A549 (cell line): ENCODE data around the gene CIDEB. TPM values are rescaled to one million over a fixed set of nuclear protein-coding genes. Genes with fewer than 3 reads are reported as not detected.

Experiments
- ATAC-seq, 2 experiments: fragments of 200-7000 bp in 1 of 2; fragments of >200 bp in 1 of 2; cut with Nextera tagmentation in 1 of 2; cut with Tn5 transposase in 1 of 2; 3 replicates each; pipeline versions ENCODE4 v1.8.0 to v1.9.1; 2018 to 2020; ENCODE audit warnings: mild to moderate bottlenecking in 1 of 2, moderate library complexity in 1 of 2
- CTCF ChIA-PET: fragments of 300-600 bp; sonication (Branson Sonifier 250); formaldehyde crosslinking; extraction: SDS; loops from one replicate; lab custom pipeline; 2021; ENCODE audit warnings: antibody characterized with exemption, inconsistent platforms; lab: Yijun Ruan, JAX
- POLR2A ChIA-PET: fragments of 350-600 bp; formaldehyde crosslinking; extraction: SDS; loops from one replicate; lab custom pipeline; 2021; ENCODE audit warnings: antibody characterized with exemption, inconsistent platforms; lab: Yijun Ruan, JAX
- DNase-seq, 2 experiments: peaks; one replicate each; pipeline versions ENCODE4 v3.0.0 to v3.0.0-alpha.2; 2011 to 2016; ENCODE audit warnings: low read depth in 1 of 2, low spot score in 1 of 2
- FAIRE-seq: peaks from 2 replicates; lab custom pipeline; 2011; peaks lifted over from hg19 to GRCh38; lab: Jason Lieb, UNC
- H3K27ac ChIP-seq, 2 experiments: fragments of >200 bp; sonication (Bioruptor Twin); formaldehyde crosslinking; 3 replicates each; pipeline ENCODE4 v1.5.1; 2016 to 2017
- H3K4me1 ChIP-seq: fragments of >200 bp; sonication (Bioruptor Twin); formaldehyde crosslinking; 3 replicates; pipeline ENCODE4 v1.6.1; 2016
- H3K4me2 ChIP-seq: fragments of >200 bp; sonication (Bioruptor Twin); formaldehyde crosslinking; 3 replicates; pipeline ENCODE4 v1.6.1; 2016
- H3K4me3 ChIP-seq: fragments of >200 bp; sonication (Bioruptor Twin); formaldehyde crosslinking; 3 replicates; pipeline ENCODE4 v1.5.1; 2016
- H3K9me3 ChIP-seq: fragments of >200 bp; sonication (Bioruptor Twin); formaldehyde crosslinking; 3 replicates; pipeline ENCODE4 v1.6.1; 2016
- CBX8 ChIP-seq: fragments of 200-600 bp; sonication (generic); IDR thresholded peaks from 2 replicates; pipeline ENCODE4 v1.6.1; 2016
- CEBPB ChIP-seq, 2 experiments: fragments of >200 bp in 1 of 2; sonication (Bioruptor Twin) in 1 of 2; formaldehyde crosslinking in 1 of 2; IDR thresholded peaks; 2 replicates each; pipeline ENCODE4 v1.6.1; 2012 to 2016
- CHD2 ChIP-seq: fragments of 150-350 bp; IDR thresholded peaks from 2 replicates; pipeline ENCODE4 v1.6.1; 2014; ENCODE audit warnings: low read length; ENCODE audit not compliant: partially characterized antibody
- CHD4 ChIP-seq: fragments of 200-600 bp; sonication (generic); IDR thresholded peaks from 2 replicates; pipeline ENCODE4 v1.6.1; 2016; ENCODE audit warnings: antibody characterized with exemption, mild to moderate bottlenecking, borderline replicate concordance
- E2F6 ChIP-seq: IDR thresholded peaks from 2 replicates; pipeline ENCODE4 v1.6.1; 2012; ENCODE audit warnings: low read depth, borderline replicate concordance
- EHF ChIP-seq: fragments of 250-450 bp; sonication (Bioruptor Pico); IDR thresholded peaks from 2 replicates; pipeline ENCODE4 v1.5.0; 2020; ENCODE audit warnings: mild to moderate bottlenecking
- ELK1 ChIP-seq: fragments of 150-350 bp; IDR thresholded peaks from 2 replicates; pipeline ENCODE4 v1.6.1; 2014; ENCODE audit warnings: low read depth, mild to moderate bottlenecking, low read length
- ESRRA ChIP-seq: fragments of 150-350 bp; IDR thresholded peaks from 2 replicates; pipeline ENCODE4 v1.6.1; 2014; ENCODE audit warnings: mild to moderate bottlenecking, low read length, borderline replicate concordance
- HDAC2 ChIP-seq: fragments of 200-600 bp; sonication (generic); IDR thresholded peaks from 2 replicates; pipeline ENCODE4 v1.6.1; 2016
- HEYL ChIP-seq: fragments of 250-450 bp; sonication (Bioruptor Pico); IDR thresholded peaks from 2 replicates; pipeline ENCODE4 v1.8.0; 2021; ENCODE audit warnings: mild to moderate bottlenecking, moderate library complexity
- HOXA7 ChIP-seq: fragments of 250-450 bp; sonication (Bioruptor Pico); IDR thresholded peaks from 2 replicates; pipeline ENCODE4 v1.5.0; 2020; ENCODE audit warnings: mild to moderate bottlenecking, moderate library complexity
- JUN ChIP-seq, 2 experiments: fragments of >200 bp; sonication (Bioruptor Twin); formaldehyde crosslinking; IDR thresholded peaks; 2 replicates in 1 of 2; 3 replicates in 1 of 2; pipeline ENCODE4 v1.6.1; 2016 to 2017
- MAFK ChIP-seq: fragments of 450-650 bp; IDR thresholded peaks from 2 replicates; pipeline ENCODE4 v1.6.1; 2014; ENCODE audit not compliant: partially characterized antibody
- MAZ ChIP-seq: fragments of 150-350 bp; IDR thresholded peaks from 2 replicates; pipeline ENCODE4 v1.6.1; 2014; ENCODE audit warnings: antibody characterized with exemption, low read depth, low read length, borderline replicate concordance
- NPAS2 ChIP-seq: fragments of 250-450 bp; sonication (Bioruptor Pico); IDR thresholded peaks from 2 replicates; pipeline ENCODE4 v1.8.0; 2022; ENCODE audit warnings: mild to moderate bottlenecking, moderate library complexity, borderline replicate concordance
- POLR2AphosphoS2 ChIP-seq: conservative IDR thresholded peaks from 2 replicates; pipeline ENCODE4 v1.6.1; 2012; ENCODE audit warnings: low read length, improper control_type of control experiment, inconsistent platforms
- RARB ChIP-seq: fragments of 250-450 bp; sonication (Bioruptor Pico); IDR thresholded peaks from 2 replicates; pipeline ENCODE4 v1.8.0; 2021; ENCODE audit warnings: mild to moderate bottlenecking, moderate library complexity
- RCOR1 ChIP-seq: fragments of 150-350 bp; IDR thresholded peaks from 2 replicates; pipeline ENCODE4 v1.6.1; 2014; ENCODE audit warnings: antibody characterized with exemption, low read length, low read depth
- RFX5 ChIP-seq: fragments of 450-650 bp; IDR thresholded peaks from 2 replicates; pipeline ENCODE4 v1.7.1; 2014; ENCODE audit warnings: antibody characterized with exemption, mild to moderate bottlenecking, moderate library complexity
- TFCP2L1 ChIP-seq: fragments of 250-450 bp; sonication (Bioruptor Pico); IDR thresholded peaks from 2 replicates; pipeline ENCODE4 v1.5.0; 2021; ENCODE audit warnings: mild to moderate bottlenecking
- USF2 ChIP-seq: fragments of 450-650 bp; IDR thresholded peaks from 2 replicates; pipeline ENCODE4 v1.6.1; 2014; ENCODE audit warnings: antibody characterized with exemption
- ZC3H11A ChIP-seq: fragments of 450-650 bp; IDR thresholded peaks from 2 replicates; pipeline ENCODE4 v1.6.1; 2014; ENCODE audit warnings: antibody characterized with exemption, mild to moderate bottlenecking
- ZFP36 ChIP-seq: fragments of 450-650 bp; IDR thresholded peaks from 2 replicates; pipeline ENCODE4 v1.6.1; 2014; ENCODE audit warnings: borderline replicate concordance; ENCODE audit not compliant: partially characterized antibody
- ZNF302 ChIP-seq: fragments of 250-450 bp; sonication (Bioruptor Pico); IDR thresholded peaks from 2 replicates; pipeline ENCODE4 v1.9.0; 2021; ENCODE audit warnings: inconsistent platforms, mild to moderate bottlenecking, moderate library complexity
- WGBS: methylation state at CpG from one replicate; pipeline ENCODE4 v1.1.6; 2017; ENCODE audit errors: missing lambda C conversion rate; 5-methylcytosine and 5-hydroxymethylcytosine counted together
- polyA plus RNA-seq, 4 experiments: library from polyadenylated mRNA; depleted of rRNA in 3 of 4; stranded (reverse); fragments of >200 nt; fragmentation: RNase III in 1 of 4; extraction: RNeasy Plus Mini Kit Qiagen cat#74134 plus additional on column Dnase treatment in 1 of 4; gene quantifications; 2 replicates in 3 of 4; 3 replicates in 1 of 4; pipeline ENCODE4 v1.2.3, GENCODE V29; 2011 to 2017
- TF ChIP-seq, protein P1 (sequence below): fragments of 250-450 bp; sonication (Bioruptor Pico); IDR thresholded peaks from 2 replicates; pipeline ENCODE4 v1.5.0; 2021; ENCODE audit warnings: mild to moderate bottlenecking, moderate library complexity, borderline replicate concordance
- TF ChIP-seq, protein P2 (sequence below): fragments of >200 bp; sonication (Bioruptor Twin); formaldehyde crosslinking; IDR thresholded peaks from 2 replicates; pipeline ENCODE4 v1.6.1; 2016

Gene CIDEB
- polyA plus RNA-seq, 2 of the 4 experiments (the other 2 are of a cell fraction) = 0.31 to 0.79 TPM

DNA sequence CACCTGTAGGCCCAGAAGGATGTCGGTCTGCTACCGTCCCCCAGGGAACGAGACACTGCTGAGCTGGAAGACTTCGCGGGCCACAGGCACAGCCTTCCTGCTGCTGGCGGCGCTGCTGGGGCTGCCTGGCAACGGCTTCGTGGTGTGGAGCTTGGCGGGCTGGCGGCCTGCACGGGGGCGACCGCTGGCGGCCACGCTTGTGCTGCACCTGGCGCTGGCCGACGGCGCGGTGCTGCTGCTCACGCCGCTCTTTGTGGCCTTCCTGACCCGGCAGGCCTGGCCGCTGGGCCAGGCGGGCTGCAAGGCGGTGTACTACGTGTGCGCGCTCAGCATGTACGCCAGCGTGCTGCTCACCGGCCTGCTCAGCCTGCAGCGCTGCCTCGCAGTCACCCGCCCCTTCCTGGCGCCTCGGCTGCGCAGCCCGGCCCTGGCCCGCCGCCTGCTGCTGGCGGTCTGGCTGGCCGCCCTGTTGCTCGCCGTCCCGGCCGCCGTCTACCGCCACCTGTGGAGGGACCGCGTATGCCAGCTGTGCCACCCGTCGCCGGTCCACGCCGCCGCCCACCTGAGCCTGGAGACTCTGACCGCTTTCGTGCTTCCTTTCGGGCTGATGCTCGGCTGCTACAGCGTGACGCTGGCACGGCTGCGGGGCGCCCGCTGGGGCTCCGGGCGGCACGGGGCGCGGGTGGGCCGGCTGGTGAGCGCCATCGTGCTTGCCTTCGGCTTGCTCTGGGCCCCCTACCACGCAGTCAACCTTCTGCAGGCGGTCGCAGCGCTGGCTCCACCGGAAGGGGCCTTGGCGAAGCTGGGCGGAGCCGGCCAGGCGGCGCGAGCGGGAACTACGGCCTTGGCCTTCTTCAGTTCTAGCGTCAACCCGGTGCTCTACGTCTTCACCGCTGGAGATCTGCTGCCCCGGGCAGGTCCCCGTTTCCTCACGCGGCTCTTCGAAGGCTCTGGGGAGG lies 3.1 kb upstream of the CIDEB start, which contains the start of gene LTB4R:
LTB4R (plus strand) TSS at position 857 of the 959 bp plus-strand sequence. CDS start 4,150 bp downstream, outside the sequence.
- TF ChIP-seq RCOR1 (no peak), MAZ (no peak), EHF (CRISPR knock-in tag) (no peak), NPAS2 (CRISPR knock-in tag) (no peak), ESRRA (no peak), CEBPB (IDR thresholded peaks at IDR 0.05) (no peak), CHD2 (no peak), E2F6 (no peak), MAFK (no peak), HDAC2 (no peak), CHD4 (no peak), USF2 (no peak), RARB (CRISPR knock-in tag) (no peak), ZFP36 (no peak), RFX5 (no peak)
- POLR2A ChIA-PET = no interaction called here
- ATAC-seq (no peak), DNase-seq (no peak), FAIRE-seq (no peak)
- Histone ChIP-seq H3K27ac (no peak within 1 kb of the TSS), H3K9me3 (no peaks in the 10 kb centered on the region), H3K4me1 (peaks cover 16% of the 10 kb centered on the region), H3K4me2 (no peak within 1 kb of the TSS), H3K4me3 (no peak within 1 kb of the TSS)
- 97% methylated on average over 50 of the region's 99 CpGs for WGBS
- CTCF ChIA-PET = interaction anchor here (2.6 to 46.6 kb wide), 7 partner anchors 8 to 119 kb away, joined by 6 to 1142 read pairs (median 135); partner anchors contain the start of genes ADCY4, CBLN3, DHRS1 and KHNYN

- CTCF ChIA-PET = interaction anchor here (6.5 to 46.6 kb wide), 6 partner anchors 10 to 120 kb away, joined by 76 to 1142 read pairs (median 302); partner anchors contain the start of genes ADCY4, CBLN3, DHRS1 and KHNYN
- Histone ChIP-seq H3K4me2 (no peak overlapping the region), H3K27ac (no peak overlapping the region), H3K4me3 (no peak overlapping the region), H3K9me3 (no peaks in the 10 kb centered on the region), H3K4me1 (peaks cover 16% of the 10 kb centered on the region)
- 78% methylated on average over 5 of the region's 5 CpGs for WGBS
- POLR2A ChIA-PET = no interaction called here
- DNase-seq = no peak
- ATAC-seq = no peak
- no peak for TF ChIP-seq NPAS2 (CRISPR knock-in tag)
- no peak for TF ChIP-seq ZNF302
- TF ChIP-seq CBX8 = no peak
- no peak for TF ChIP-seq TFCP2L1
- TF ChIP-seq CEBPB (IDR thresholded peaks at IDR 0.05) = no peak
- no peak for TF ChIP-seq ZC3H11A
- TF ChIP-seq RFX5 = no peak
- TF ChIP-seq, protein P1, sequence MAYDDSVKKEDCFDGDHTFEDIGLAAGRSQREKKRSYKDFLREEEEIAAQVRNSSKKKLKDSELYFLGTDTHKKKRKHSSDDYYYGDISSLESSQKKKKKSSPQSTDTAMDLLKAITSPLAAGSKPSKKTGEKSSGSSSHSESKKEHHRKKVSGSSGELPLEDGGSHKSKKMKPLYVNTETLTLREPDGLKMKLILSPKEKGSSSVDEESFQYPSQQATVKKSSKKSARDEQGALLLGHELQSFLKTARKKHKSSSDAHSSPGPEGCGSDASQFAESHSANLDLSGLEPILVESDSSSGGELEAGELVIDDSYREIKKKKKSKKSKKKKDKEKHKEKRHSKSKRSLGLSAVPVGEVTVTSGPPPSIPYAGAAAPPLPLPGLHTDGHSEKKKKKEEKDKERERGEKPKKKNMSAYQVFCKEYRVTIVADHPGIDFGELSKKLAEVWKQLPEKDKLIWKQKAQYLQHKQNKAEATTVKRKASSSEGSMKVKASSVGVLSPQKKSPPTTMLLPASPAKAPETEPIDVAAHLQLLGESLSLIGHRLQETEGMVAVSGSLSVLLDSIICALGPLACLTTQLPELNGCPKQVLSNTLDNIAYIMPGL = no peak
- TF ChIP-seq, protein P2, sequence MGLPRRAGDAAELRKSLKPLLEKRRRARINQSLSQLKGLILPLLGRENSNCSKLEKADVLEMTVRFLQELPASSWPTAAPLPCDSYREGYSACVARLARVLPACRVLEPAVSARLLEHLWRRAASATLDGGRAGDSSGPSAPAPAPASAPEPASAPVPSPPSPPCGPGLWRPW = no peak
- TF ChIP-seq E2F6 = no peak
- no peak for TF ChIP-seq HOXA7 (CRISPR knock-in tag)
- TF ChIP-seq MAFK = no peak
- TF ChIP-seq POLR2AphosphoS2 = no peak
- TF ChIP-seq ELK1 = no peak
- TF ChIP-seq MAZ = no peak
- no peak for TF ChIP-seq HEYL (CRISPR knock-in tag)
- no peak for TF ChIP-seq JUN (IDR thresholded peaks at IDR 0.05)
- FAIRE-seq = no peak
Measured at GRCh38 chr14:24310265-24310645, 2.5 kb upstream of the CIDEB start.
